Subcutaneous adipose tissue (tissue), 4 donors: ENCODE data around the gene GRK3. TPM values are rescaled to one million over a fixed set of nuclear protein-coding genes. Genes with fewer than 3 reads are reported as not detected.

Experiments used
- total RNA-seq, 4 donors: library from RNA; depleted of rRNA; stranded (reverse); fragments of >200 nt; gene quantifications; one replicate each; pipeline ENCODE4 v1.1.0, GENCODE V29; 2016
- TF ChIP-seq, protein P1 (sequence below): fragments of 450-650 bp; IDR thresholded peaks from one replicate; pipeline ENCODE4 v1.5.1; 2016; ENCODE audit warnings: low read depth, mild to moderate bottlenecking, control low read depth, antibody characterized with exemption, moderate library complexity

GRK3 gene
- total RNA-seq, 4 donors from 2014 or later = 33.3 to 46.9 (median 41.2) TPM

DNA sequence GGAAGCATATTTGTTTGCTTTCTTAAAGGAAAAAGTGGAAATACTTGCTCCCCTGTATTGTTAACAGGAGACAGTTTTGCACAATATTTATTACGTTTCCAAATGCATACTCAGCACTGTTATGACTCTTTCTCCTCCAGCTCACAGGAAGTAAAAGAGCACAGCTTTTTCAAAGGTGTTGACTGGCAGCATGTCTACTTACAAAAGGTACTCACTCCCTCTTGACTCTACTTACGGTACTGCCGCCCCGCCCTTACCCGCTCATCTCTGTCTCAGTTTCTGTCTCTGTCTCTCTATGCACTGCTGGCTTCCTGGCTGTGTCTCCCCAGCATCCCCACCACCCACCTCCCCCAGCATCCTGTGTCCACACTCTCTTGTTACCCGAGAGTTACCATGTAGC lies 145.3 kb downstream of the GRK3 start:
- TF ChIP-seq, protein P1, sequence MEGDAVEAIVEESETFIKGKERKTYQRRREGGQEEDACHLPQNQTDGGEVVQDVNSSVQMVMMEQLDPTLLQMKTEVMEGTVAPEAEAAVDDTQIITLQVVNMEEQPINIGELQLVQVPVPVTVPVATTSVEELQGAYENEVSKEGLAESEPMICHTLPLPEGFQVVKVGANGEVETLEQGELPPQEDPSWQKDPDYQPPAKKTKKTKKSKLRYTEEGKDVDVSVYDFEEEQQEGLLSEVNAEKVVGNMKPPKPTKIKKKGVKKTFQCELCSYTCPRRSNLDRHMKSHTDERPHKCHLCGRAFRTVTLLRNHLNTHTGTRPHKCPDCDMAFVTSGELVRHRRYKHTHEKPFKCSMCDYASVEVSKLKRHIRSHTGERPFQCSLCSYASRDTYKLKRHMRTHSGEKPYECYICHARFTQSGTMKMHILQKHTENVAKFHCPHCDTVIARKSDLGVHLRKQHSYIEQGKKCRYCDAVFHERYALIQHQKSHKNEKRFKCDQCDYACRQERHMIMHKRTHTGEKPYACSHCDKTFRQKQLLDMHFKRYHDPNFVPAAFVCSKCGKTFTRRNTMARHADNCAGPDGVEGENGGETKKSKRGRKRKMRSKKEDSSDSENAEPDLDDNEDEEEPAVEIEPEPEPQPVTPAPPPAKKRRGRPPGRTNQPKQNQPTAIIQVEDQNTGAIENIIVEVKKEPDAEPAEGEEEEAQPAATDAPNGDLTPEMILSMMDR = no peak

DNA sequence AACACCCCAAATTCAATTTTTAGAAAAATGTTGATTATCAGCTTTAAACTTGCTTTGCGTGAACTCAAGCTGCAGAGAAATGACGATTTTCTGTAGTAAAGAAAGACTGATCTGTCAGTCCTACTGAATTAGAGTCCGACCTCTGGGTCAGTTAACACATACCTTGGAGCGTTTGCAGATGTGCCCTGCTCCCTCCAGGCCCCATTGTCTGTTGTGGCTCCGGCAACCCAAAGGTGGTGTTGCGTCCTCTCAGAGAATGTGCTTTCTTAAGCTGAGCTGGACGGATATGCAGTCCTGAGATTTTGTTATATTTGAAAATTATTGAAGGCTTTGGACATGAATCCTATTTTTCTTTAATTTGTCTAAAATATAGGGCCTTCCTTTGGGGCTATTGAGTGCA lies 146.0 kb downstream of the GRK3 start:
- TF ChIP-seq, protein P1 = no peak

DNA sequence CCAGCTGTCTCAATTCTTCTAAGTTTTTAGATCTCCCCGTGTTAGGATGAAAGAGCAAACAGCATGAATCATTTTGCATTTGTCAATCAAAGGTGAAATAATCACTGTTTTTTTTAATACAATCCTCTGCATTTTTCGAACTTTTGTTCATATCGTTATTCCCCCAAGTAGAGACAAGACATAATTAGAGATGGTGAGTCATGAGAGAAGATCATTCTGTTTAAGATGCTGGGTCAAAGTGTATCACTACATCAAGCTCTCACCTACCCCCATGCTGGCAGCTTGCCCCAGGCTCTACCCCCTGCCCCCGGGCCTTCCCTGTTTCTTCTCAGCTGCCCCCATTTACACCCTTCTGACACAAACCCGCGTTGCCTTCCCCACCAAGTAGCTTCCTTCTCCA lies 147.0 kb downstream of the GRK3 start:
- TF ChIP-seq, protein P1 = no peak

DNA sequence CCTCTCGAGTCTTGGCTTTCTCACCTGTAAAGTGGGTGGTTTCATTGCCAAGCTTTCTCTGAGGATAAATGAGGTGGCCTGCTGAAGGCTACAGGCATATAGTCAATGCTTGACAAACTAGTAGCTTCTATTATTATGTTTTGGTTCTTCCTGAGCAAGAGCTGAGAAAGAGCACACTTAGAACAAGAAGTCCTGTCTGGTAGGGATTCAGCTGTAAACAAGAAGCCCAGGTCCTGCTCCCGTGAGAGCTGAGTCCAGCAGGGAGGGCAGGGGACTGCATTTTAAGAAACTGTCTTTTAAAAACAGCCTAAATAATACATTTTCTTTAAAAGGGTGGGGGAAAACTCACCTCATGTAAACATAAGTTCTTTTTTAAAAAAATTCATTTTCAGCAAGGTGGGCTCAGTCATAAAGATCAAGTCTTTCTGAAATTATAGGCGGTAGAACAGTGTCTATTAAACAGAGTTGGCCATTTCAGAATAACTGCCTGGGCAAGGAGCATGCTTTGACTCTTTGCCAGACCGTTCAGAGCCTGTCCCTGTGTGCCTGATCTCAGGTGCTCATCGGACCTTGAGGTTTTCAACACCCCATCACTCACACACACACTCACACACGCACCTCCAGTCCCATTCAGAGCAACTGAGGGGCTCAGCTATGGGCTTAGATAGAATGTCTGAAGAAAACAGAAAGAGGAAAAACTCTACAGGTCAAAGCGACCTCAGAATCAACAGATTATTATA lies 148.4 kb downstream of the GRK3 start:
- TF ChIP-seq, protein P1 = no peak

DNA sequence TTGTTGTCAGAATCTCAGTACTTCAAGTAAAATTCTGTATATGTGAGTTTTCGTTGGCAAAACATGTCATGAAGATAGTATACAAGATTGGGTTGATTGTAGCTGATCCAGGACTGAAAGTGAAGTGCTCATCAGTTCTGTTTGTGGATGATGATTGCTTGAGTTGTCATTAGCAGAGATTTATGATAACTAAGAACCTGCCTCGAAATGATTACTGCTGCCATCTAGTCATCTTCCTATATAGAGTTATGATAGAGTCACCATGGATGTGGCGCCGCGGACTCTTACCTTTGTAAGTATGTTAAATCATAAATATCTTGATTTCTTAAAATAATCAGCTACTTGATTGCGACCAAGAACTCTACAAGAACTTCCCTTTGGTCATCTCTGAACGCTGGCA lies 149.6 kb downstream of the GRK3 start:
- TF ChIP-seq, protein P1 = no peak

DNA sequence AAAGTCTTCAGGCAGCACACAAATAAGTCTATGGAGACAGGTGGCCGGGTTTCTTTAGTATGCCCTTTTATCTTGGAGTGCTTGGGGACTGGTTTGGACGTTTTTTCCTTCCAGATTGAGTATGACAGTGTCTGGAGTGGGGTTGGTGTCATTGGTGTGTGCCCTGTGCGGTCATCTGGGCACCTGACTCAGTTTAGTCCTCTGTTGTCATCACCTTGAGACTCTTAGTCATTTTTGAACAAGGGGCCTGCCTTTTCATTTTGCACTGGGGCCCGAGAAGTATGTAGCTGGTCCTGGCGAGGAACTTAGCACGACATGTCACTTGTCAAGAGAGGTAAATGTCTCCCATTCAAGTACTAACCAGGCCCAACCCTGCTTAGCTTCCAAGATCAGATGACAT lies 150.3 kb downstream of the GRK3 start:
- TF ChIP-seq, protein P1 = no peak

DNA sequence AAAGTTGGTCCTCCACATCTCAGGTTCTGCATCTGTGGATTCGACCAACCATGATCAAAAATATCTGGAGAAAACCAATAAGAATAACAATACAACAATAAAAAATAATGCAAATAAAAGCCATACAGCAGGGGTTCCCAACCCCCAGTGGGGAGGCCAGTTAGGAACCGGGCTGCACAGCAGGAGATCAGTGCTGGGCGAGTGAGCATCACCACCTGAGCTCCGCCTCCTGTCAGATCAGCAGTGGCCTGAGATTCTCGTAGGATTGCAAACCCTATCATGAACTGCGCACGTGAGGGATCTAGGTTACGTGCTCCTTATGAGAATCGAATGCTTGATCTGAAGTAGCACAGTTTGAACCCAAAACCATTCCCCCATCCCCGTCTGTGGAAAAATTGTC lies 152.2 kb downstream of the GRK3 start:
- TF ChIP-seq, protein P1 = no peak
